GM06990 (cell line): Measurements from ENCODE around the gene PDE11A.

Experiments
- DNase-seq: peaks from one replicate; pipeline ENCODE4 v3.0.0-alpha.2; 2011; ENCODE audit not compliant: insufficient read length; ENCODE audit errors: extremely low read depth
- H3K27me3 ChIP-seq: replicated peaks from 2 replicates; pipeline ENCODE4 v1.6.0; 2011; ENCODE audit warnings: low read length; ENCODE audit not compliant: control insufficient read depth, insufficient read depth
- H3K36me3 ChIP-seq: 2 replicates; pipeline ENCODE4 v1.5.1; 2011; ENCODE audit warnings: low read length; ENCODE audit not compliant: control insufficient read depth, insufficient read depth
- H3K4me3 ChIP-seq: replicated peaks from 2 replicates; pipeline ENCODE4 v1.5.1; 2011; ENCODE audit warnings: low read depth, mild to moderate bottlenecking, control low read depth, low read length
- CTCF ChIP-seq: IDR thresholded peaks from 2 replicates; pipeline ENCODE4 v1.5.1; 2011; ENCODE audit warnings: low read length, control low read depth, mild to moderate bottlenecking, inconsistent platforms; ENCODE audit not compliant: insufficient read depth, poor library complexity, severe bottlenecking

Gene PDE11A

GRCh38 chr2:178070824-178071223, 1.8 kb downstream of the PDE11A start:
- Histone ChIP-seq H3K36me3 (no peaks in the 10 kb centered on the region), H3K27me3 (no peaks in the 10 kb centered on the region), H3K4me3 (no peak overlapping the region)
- no peak for TF ChIP-seq CTCF
- DNase-seq, result no peak

- DNase-seq, result no peak
- no peaks in the 10 kb centered on the region for H3K36me3 ChIP-seq
- no peaks in the 10 kb centered on the region for H3K27me3 ChIP-seq
- H3K4me3 ChIP-seq, result no peak overlapping the region
- no peak for TF ChIP-seq CTCF
Measured at GRCh38 chr2:178069551-178069950, 3.0 kb downstream of the PDE11A start.

- no peak for DNase-seq
- no peaks in the 10 kb centered on the region for H3K36me3 ChIP-seq
- H3K4me3 ChIP-seq, result no peak overlapping the region
- no peaks in the 10 kb centered on the region for H3K27me3 ChIP-seq
- TF ChIP-seq CTCF, result no peak
Measured at GRCh38 chr2:178068823-178069454, 3.6 kb downstream of the PDE11A start.

- DNase-seq, result no peak
- H3K36me3 ChIP-seq, result no peaks in the 10 kb centered on the region
- H3K4me3 ChIP-seq, result no peak overlapping the region
- no peaks in the 10 kb centered on the region for H3K27me3 ChIP-seq
- no peak for TF ChIP-seq CTCF
Measured at GRCh38 chr2:178066890-178067669, 5.5 kb downstream of the PDE11A start.

- H3K4me3 ChIP-seq, result no peak overlapping the region
- no peak for DNase-seq
- TF ChIP-seq CTCF, result no peak
- H3K36me3 ChIP-seq, result no peaks in the 10 kb centered on the region
- no peaks in the 10 kb centered on the region for H3K27me3 ChIP-seq
Measured at GRCh38 chr2:178066324-178066723, 6.3 kb downstream of the PDE11A start.
